Gastrocnemius medialis (tissue), 4 donors: ENCODE data around the gene CLEC20A.

ENCODE experiments used
- CTCF ChIP-seq, 5 experiments: fragments of 450-650 bp in 3 of 5; fragments of 200-600 bp in 2 of 5; sonication (generic) in 2 of 5; IDR thresholded peaks in 4 of 5; conservative IDR thresholded peaks in 1 of 5; 1 replicate in 4 of 5; 2 replicates in 1 of 5; pipeline ENCODE4 v1.5.1; 2016 to 2019; ENCODE audit warnings: antibody characterized with exemption in 5 of 5, mild to moderate bottlenecking in 3 of 5, moderate library complexity in 3 of 5
- POLR2A ChIP-seq, 2 donors: fragments of 450-650 bp; IDR thresholded peaks; one replicate each; pipeline ENCODE4 v1.6.1; 2017; ENCODE audit warnings: antibody characterized with exemption in 2 of 2, mild to moderate bottlenecking in 2 of 2, moderate library complexity in 2 of 2

GRCh38 chr1:178532392-178532791, 35.6 kb upstream of the CLEC20A start:
- TF ChIP-seq POLR2A (IDR thresholded peaks at IDR 0.05) (no peak), CTCF (IDR thresholded peaks at IDR 0.05 in 4 of 5, conservative IDR thresholded peaks at IDR 0.05 in 1 of 5) (peak; percentile 76 to 94 (median 88))
